HG03565 (cell line): ENCODE data around the gene CCNT2.
A peak's percentile ranks its signal among the peaks of the same experiment; 100 is the strongest.
"Not testable (repeated sequence)": the region's sequence is repeated elsewhere in the genome, so short reads cannot be mapped to it uniquely, and the experiment has no call there.

ENCODE experiments used
- ATAC-seq: cut with Tn5 transposase; IDR thresholded peaks from one replicate; pipeline ENCODE4 v1.9.1; 2021; ENCODE audit warnings: mild to moderate bottlenecking, moderate library complexity; ENCODE audit not compliant: unreplicated experiment

The CCNT2 gene

GRCh38 chr2:134918526-134919340 is at the start of gene CCNT2:
CCNT2 (plus strand) TSS chr2:134918822; CDS start chr2:134918855, 33 bp downstream.
- ATAC-seq, result peak; percentile 82

DNA sequence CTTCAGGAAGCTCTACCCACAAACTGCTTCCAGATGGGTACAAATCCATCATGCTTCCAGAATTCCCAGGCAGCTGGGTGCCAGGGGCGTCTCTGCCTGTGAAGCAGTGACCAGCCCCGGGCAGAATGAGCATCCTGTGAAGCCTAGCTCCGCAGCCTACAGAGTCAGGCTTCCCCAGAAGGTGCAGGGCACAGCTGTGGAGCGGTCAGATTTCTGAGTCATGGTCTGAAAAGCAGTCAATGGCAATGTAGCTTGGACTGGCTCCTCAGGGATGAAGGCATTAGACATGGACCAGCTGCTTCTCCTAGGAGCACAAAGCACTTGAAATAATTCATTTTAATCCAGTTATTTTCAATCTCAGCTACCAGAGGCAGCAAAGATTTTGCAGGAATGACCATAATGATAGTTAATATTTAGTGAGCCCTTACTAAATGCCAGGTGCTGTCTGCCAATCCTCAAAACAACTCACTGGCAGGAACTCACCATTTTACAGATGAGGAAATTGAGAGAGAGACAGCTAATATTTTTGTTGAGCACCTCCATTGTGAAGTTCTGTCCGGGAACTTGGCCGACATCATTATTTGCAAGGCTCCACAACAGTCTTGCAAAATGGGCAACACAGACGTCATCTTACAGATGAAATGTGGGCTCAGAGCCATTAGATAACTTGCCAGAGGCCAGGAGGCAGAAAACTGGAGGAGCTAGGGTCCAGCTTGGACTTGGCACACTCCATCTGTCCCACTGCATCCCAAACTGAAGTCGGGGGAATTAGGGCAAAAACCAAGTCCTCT is 48.5 kb upstream of the CCNT2 start:
- no peak for ATAC-seq

- no peak for ATAC-seq
Measured at GRCh38 chr2:134873152-134873551, 45.5 kb upstream of the CCNT2 start.

DNA sequence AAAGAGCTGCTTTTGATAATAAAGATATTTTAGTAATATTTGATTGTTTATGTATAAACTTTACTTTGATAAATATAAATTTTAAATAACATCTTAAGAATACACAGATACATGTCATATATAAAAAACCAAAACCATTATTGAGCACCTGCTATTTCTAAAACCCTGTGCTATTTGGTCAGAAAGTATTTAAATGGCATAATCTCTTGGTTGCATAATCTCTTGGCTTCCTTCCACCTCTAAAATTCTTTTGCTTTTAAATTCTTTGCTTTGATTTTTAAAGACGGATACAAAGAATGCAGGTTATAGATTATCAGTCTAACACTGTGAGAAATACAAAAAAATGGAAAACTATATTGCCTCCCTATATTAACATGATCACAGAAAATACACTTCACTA is 43.3 kb upstream of the CCNT2 start:
- ATAC-seq, result no peak

DNA sequence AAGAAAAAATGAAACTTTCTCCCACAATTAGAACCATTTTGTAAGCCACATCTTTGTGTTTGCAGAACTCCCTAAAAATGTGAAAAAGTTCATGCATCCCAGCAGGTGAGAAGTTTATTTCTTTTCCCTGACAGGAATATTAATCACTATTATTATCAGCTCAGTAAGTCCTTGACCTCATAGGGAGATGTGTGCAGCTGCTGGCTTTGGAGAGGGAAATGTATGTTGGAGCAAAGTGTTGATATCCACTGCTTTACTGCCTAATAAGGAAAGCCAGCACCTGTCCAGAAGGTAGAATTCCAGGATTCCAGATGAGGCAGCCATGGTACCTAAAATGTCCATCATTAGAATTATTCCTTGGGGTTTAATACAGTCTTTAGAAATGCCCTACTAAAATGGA is 35.8 kb upstream of the CCNT2 start:
- ATAC-seq, result no peak

- no peak for ATAC-seq
Measured at GRCh38 chr2:134883552-134884293, 34.9 kb upstream of the CCNT2 start.

GRCh38 chr2:134884435-134884834 is 34.2 kb upstream of the CCNT2 start:
- ATAC-seq, result no peak

DNA sequence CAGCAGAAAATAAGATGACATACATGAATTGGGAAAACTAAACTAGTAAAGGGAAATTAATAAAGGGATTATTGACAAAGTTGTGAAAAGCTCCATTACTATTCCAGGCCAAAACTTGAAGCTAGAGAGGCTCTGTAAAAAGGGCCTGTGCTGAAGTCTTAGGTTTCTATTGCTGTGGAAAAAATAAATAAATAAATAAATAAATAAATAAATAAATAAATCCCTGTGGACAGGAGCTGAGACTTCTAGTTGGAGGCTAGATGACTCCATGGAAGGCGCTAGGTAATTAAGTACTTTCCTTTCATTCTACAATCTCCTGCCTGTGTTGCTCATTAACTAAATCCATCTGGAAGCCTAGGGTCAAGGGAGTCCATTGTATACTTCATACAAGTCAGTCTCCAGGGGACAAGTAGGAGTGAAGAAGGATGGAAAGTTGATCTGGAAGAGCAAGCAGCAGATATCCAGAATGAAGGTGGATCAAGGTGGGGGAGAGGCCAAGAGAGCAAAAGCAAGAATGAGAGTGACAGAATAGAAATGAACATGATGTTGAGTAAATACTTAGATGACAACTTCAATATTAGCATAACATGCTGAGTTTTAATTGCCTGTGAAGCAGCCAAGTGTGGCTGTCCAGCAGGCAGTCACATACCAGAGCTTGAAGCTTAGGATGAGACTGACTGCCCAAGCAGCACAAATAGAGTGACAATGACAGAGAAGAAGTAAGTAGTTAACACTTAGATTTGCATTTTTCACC is 26.2 kb upstream of the CCNT2 start:
- no peak for ATAC-seq

DNA sequence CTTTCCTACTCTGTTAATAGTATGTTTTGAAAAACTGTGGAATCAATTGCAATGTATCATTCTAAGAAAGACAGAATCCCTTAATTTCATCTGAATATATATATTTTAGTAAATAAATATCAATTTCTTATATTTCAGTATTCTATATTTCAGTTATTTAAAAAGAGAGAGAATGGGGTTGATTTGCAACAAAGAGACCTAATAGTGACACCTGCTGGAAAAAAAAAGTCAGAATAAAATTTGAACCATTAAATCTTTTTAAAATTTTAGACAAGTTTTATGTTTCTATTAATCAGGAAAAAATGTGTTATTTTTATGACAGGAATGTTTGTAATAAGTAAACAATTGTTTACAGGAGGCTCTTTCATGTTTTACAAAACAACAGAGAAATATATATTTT is 20.7 kb upstream of the CCNT2 start:
- no peak for ATAC-seq

GRCh38 chr2:134899204-134899603 is 19.4 kb upstream of the CCNT2 start:
- ATAC-seq, result no peak

DNA sequence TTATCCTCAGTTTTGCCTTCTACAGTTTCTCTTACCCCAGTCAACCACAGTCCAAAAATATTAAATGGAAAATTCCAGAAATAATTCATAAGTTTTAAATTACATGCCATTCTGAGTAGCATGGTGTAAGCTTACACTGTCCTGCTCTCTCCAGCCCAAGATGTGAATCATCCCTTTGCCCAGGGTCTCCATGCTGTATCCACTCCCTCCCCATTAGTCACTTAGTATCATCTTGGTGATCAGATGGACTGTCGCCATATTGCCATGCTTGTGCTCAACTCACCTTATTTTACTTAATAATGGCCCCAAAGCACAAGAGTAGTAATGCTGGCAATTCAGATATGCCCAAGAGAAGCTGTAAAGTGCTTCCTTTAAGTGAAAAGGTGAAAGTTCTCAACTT is 18.5 kb upstream of the CCNT2 start:
- ATAC-seq, result no peak

GRCh38 chr2:134903701-134904100 is 14.9 kb upstream of the CCNT2 start:
- not testable (repeated sequence) for ATAC-seq

DNA sequence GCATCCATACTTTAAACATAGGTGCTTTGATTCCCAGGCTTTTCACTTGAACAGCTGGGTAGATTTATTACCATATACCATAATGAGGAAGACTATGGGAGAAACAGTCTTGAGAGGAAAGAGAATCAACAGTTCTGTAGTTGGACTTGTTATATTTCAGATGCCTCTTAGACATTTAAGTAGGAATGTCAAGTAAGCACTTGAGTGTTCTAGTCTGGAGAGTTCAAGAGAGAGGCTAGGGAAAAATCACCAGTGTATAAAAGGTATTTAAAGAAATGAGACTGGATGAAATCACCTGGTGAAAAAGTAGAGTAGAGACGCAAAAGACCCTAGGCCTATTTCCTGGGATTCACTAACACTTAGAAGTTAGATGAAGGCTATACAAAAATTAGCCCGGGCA is 13.5 kb upstream of the CCNT2 start:
- ATAC-seq, result no peak

- no peak for ATAC-seq
Measured at GRCh38 chr2:134906726-134907125, 11.9 kb upstream of the CCNT2 start.

DNA sequence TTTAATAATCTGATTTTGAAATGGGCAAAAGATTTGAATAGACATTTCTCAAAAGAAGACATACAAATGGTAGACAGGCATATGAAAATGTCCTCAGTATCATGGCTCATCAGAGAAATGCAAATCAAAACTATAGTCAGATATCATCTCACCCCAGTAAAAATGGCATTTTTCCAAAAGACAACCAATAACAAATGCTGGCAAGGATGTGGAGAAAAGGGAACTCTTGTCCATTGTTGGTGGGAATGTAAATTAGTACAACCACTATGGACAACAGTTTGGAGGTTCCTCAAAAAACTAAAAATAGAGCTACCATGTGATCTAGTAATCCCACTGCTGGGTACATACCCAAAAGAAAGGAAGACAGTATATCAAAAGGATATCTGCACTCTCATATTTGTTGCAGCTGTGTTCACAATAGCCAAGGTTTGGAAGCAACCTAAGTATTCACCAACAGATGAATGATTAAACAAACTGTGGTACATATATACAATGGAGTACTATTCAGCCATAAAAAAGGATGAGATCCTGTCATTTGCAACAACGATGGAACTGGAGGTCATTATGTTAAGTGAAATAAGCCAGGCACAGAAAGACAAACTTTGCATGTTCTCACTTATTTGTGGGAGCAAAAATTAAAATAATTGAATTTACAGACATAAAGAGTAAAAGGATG is 11.0 kb upstream of the CCNT2 start:
- not testable (repeated sequence) for ATAC-seq

DNA sequence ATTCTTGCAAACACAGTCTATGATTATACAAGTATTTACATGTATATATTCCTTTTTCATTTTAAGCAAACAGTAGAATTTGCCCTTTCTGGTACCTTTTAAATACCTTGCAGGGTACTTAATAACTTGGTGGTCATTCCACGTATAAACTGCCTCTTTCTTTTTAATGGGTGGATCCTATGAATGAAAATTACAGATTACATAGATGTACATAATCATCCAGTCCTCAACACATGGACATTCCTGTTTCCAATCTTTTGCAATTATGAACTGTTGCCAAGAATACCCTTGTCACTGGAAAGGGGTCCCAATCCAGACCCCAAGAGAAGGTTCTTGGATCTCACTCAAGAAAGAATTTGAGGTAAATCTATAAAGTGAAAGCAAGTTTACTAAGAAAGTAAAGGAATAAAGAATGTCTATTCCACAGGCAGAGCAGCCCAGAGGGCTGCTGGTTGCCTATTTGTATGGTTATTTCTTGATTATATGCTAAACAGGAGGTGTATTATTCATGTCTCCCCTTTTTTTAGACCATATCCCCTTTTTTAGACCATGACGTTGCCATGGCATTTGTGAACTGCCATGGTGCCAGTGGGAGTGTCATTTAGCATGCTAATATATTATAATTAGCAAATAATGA is 7.7 kb upstream of the CCNT2 start:
- ATAC-seq, result no peak

- no peak for ATAC-seq
Measured at GRCh38 chr2:134911400-134911785, 7.2 kb upstream of the CCNT2 start.

- ATAC-seq, result no peak
Measured at GRCh38 chr2:134912361-134912760, 6.3 kb upstream of the CCNT2 start.

DNA sequence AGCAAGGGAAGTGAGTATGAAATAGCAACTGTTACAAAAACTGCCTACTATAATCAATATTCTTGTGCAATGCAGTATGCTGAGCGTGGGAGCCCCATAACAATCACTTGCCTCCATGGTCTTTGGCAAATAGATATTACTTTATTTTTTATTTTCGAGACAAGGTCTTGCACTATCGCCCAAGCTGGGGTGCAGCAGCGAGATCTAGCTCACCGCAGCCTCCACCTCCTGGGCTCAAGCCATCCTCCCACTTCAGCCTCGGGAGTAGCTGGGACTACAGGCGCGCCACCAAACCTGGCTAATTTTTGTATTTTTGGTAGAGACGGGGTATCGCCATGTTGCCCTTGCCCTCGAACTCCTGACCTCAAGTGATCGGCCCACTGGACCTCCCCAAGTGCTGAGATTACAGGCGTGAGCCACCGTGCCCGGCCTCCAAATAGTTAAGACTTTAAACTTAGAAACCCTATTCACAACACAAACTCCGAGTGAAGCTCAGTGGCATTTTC is 1.2 kb upstream of the CCNT2 start:
- ATAC-seq, result no peak
